Measurements from ENCODE around the gene KMT2E. TPM values are rescaled to one million over a fixed set of nuclear protein-coding genes. Genes with fewer than 3 reads are reported as not detected.
A peak's percentile ranks its signal among the peaks of the same experiment; 100 is the strongest.

The KMT2E gene
- total and polyA plus RNA-seq, 2 experiments from 2014 or later, result 30.7 to 63.5 TPM

DNA sequence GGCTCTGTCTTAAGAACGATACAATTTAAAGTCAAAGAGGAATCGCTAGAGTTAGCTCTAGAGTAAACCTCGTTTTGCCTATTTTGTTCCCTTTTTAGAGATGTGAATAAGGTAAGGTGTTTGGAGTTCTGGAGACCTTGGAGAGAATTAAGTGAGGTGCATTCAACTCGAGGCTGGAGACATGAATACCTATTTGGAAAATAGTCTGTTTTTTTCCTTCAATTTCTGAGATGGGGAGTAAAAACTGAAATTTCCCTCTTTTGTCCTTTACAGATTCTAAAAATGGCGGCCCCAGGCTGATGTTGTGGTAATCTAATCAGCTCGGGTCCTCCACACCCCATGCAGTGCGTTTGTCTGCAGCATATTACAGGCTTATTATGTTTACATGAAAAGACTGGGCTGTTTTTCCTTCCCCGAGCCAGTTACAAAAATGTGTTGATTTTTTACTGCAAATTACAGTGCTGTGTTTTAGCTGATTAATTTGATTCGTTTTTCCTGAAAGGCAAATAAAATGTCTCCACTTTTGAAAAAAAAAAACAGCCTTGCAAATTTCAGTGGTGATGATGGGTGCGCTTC, 1.5 kb downstream of the KMT2E start:
- Histone ChIP-seq H3K4me1 (ENCODE audit: insufficient read depth) (peaks cover 36% of the 10 kb centered on the region), H3K4me2 (ENCODE audit: unreplicated experiment) (peak overlapping the region; percentile 92), H3K9me3 (ENCODE audit: low read depth) (no peaks in the 10 kb centered on the region), H4K20me1 (ENCODE audit: insufficient read depth) (peaks cover 9% of the 10 kb centered on the region; the same call in 1 of the 2 replicates), H3F3A (ENCODE audit: insufficient read depth) (peaks cover 43% of the 10 kb centered on the region), H3K27me3 (replicated peaks; ENCODE audit: insufficient read depth) (no peaks in the 10 kb centered on the region), H3K9ac (peak overlapping the region; percentile 99), H3K27ac (peak overlapping the region; percentile 99), H3K79me2 (ENCODE audit: insufficient read depth) (peaks cover 68% of the 10 kb centered on the region), H3K4me3 (peak overlapping the region; percentile 99), H3K36me3 (ENCODE audit: low read depth) (no peaks in the 10 kb centered on the region), H3K9me2 (ENCODE audit: insufficient read depth) (no peaks in the 10 kb centered on the region), H2AFZ (peak overlapping the region; percentile 86)
- WGBS, 2 experiments (ENCODE audit: low coverage in 1 of 2, low lambda C conversion rate in 2 of 2, missing lambda C conversion rate in 2 of 2), result 1% methylated on average over 10 of the region's 10 CpGs
- peak; percentile 63 for DNase-seq
- TF ChIP-seq EZH2 (IDR thresholded peaks at IDR 0.05; ENCODE audit: insufficient read depth, poor library complexity, severe bottlenecking) (no peak), EZH2phosphoT487 (IDR thresholded peaks at IDR 0.05; ENCODE audit: insufficient read depth, low read depth) (no peak)
- in situ Hi-C loops (cut with MboI), result no loop called here

DNA sequence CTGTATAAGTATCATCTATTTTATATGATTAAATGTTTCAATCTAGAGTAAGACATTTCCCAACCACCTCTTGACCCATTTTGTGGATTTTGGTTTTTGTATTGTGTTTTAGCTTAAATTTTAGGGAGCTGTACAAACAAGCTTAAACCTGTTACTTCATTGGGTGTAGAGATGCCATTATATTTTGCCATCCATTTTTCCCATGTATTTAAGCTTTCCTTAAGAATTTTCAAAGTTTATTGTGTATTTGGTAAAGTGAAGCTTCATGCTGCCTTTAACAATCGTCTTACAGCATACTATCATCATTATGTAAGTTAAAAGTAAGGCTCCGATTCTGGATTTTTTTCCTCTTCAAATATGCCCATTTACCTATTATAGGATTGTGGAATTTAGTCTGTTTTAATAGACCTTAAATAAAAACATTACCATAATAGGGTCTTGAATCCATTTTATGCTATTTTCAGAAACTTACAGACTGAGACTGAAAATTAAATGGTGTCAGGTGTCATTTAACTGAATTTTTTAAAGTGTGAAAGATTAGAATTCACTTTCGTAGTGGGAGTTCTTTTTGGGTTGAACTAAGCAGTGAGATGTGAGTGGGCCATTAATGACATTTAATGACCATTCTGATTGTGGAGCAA, 2.2 kb downstream of the KMT2E start:
- peaks cover 14% of the 10 kb centered on the region for H4K20me1 ChIP-seq (ENCODE audit: insufficient read depth)

DNA sequence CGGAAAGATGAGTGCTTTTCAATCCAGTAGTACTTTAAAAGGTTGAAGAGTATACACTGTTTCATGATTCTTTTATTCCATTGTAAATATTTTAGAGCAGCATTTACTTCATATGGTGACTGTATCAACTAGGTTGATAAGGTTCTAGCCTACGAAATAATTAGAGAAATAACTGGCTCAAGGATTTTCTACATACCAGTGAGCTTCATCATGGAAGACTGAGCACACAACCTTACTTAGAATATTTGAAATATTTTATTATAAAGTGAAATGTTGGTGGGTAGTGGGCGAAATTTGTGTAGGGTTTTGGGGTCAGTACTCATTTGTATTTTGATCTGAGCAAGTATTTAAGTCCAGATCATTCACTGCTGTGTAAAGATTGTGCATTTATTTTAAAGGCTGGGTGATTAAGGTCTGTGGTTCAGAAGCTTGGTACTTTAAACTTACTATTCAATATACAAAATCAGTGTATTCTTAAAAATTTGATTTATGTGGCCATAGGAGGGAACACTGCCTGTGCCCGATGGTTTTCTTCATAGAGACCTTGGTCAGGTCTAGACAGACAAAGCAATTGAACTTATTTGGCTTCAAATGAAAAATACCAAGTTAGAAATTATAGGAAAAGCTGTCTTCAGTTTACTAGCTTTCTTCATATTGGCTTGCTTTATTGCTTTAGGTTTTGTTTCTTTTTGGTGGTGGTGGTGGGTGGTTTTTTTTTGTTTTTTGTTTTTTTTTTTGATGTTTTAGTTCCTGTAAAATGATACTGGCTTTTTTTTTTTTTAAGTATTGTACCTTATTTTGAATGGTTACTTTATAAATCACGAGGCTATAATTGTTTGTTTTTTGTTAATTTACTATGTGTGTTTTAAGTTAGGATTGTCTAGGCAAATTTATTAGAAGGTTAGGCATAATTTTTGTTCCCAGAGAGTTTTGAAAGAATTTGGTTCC, 3.0 kb downstream of the KMT2E start:
- H3K79me2 ChIP-seq (ENCODE audit: insufficient read depth), result peaks cover 83% of the 10 kb centered on the region
- TF ChIP-seq EZH2 (IDR thresholded peaks at IDR 0.05; ENCODE audit: insufficient read depth, poor library complexity, severe bottlenecking), result no peak
- TF ChIP-seq EZH2phosphoT487 (IDR thresholded peaks at IDR 0.05; ENCODE audit: insufficient read depth, low read depth), result no peak
- peaks cover 19% of the 10 kb centered on the region for H4K20me1 ChIP-seq (ENCODE audit: insufficient read depth)
- no peak overlapping the region for H2AFZ ChIP-seq
- H3K4me3 ChIP-seq, result peak overlapping the region; percentile 99
- H3K27me3 ChIP-seq (replicated peaks; ENCODE audit: insufficient read depth), result no peaks in the 10 kb centered on the region
- peak overlapping the region; percentile 99 for H3K27ac ChIP-seq
- WGBS, 2 experiments (ENCODE audit: low coverage in 1 of 2, low lambda C conversion rate in 2 of 2, missing lambda C conversion rate in 2 of 2), result 17 to 21% methylated on average over 5 of the region's 5 CpGs
- no peaks in the 10 kb centered on the region for H3K36me3 ChIP-seq (ENCODE audit: low read depth)
- H3K9ac ChIP-seq, result peak overlapping the region; percentile 99
- H3K4me2 ChIP-seq (ENCODE audit: unreplicated experiment), result peak overlapping the region; percentile 92
- H3F3A ChIP-seq (ENCODE audit: insufficient read depth), result peaks cover 32% of the 10 kb centered on the region
- in situ Hi-C loops (cut with MboI), result no loop called here
- peak; percentile 65 for DNase-seq
- H3K9me3 ChIP-seq (ENCODE audit: low read depth), result no peaks in the 10 kb centered on the region
- H3K4me1 ChIP-seq (ENCODE audit: insufficient read depth), result peaks cover 51% of the 10 kb centered on the region
- no peaks in the 10 kb centered on the region for H3K9me2 ChIP-seq (ENCODE audit: insufficient read depth)

More for the DNA sequence above, 2.2 kb downstream of the KMT2E start:
- H3F3A ChIP-seq (ENCODE audit: insufficient read depth), result peaks cover 37% of the 10 kb centered on the region
- 38% methylated on average over 3 of the region's 3 CpGs for WGBS, 2 experiments (ENCODE audit: low coverage in 1 of 2, low lambda C conversion rate in 2 of 2, missing lambda C conversion rate in 2 of 2)
- peak overlapping the region; percentile 99 for H3K9ac ChIP-seq
- DNase-seq, result no peak
- H2AFZ ChIP-seq, result no peak overlapping the region
- in situ Hi-C loops (cut with MboI), result no loop called here
- H3K79me2 ChIP-seq (ENCODE audit: insufficient read depth), result peaks cover 76% of the 10 kb centered on the region
- no peaks in the 10 kb centered on the region for H3K36me3 ChIP-seq (ENCODE audit: low read depth)
- TF ChIP-seq EZH2phosphoT487 (IDR thresholded peaks at IDR 0.05; ENCODE audit: insufficient read depth, low read depth), result no peak
- no peak for TF ChIP-seq EZH2 (IDR thresholded peaks at IDR 0.05; ENCODE audit: insufficient read depth, poor library complexity, severe bottlenecking)
- no peaks in the 10 kb centered on the region for H3K27me3 ChIP-seq (replicated peaks; ENCODE audit: insufficient read depth)
- no peaks in the 10 kb centered on the region for H3K9me3 ChIP-seq (ENCODE audit: low read depth)
- peaks cover 43% of the 10 kb centered on the region for H3K4me1 ChIP-seq (ENCODE audit: insufficient read depth)
- H3K27ac ChIP-seq, result peak overlapping the region; percentile 99
- peak overlapping the region; percentile 92 for H3K4me2 ChIP-seq (ENCODE audit: unreplicated experiment)
- H3K4me3 ChIP-seq, result peak overlapping the region; percentile 99
- H3K9me2 ChIP-seq (ENCODE audit: insufficient read depth), result no peaks in the 10 kb centered on the region

DNA sequence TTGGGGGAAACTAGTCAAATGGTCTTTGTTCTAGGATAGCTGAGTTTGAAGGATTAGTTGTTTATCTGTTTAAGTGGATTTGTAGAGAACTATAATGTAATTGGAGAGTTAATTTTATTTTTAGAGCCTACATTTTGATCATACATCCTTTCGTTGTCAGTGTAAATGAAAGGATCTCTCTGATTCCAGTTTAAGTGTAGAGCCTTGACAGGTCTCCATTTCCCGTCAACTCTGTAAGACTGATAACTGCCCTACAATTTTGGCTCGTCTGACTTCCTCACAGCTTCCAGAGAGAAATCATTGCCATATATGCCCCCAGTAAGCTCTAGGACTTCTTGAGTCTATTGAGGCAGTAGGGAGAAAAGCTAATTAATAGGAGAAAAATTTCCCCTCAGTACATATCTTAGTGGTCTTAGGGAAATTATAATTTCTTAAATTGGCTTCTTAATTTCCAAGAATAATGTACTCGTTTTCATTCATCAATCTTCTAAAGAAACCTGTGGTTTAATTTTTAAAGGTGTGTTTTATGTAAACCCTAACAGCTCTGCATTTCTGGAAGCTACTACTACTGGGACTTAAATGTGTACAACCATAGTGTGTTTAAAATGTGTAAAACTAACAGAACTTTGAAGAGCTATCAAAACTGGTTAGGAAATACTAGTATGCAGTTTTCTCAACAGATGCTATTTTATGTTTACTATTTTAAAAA, 3.8 kb downstream of the KMT2E start:
- no peak for DNase-seq
- H3F3A ChIP-seq (ENCODE audit: insufficient read depth), result peaks cover 28% of the 10 kb centered on the region
- TF ChIP-seq EZH2phosphoT487 (IDR thresholded peaks at IDR 0.05; ENCODE audit: insufficient read depth, low read depth) (no peak), EZH2 (IDR thresholded peaks at IDR 0.05; ENCODE audit: insufficient read depth, poor library complexity, severe bottlenecking) (no peak)
- H3K9me2 ChIP-seq (ENCODE audit: insufficient read depth), result no peaks in the 10 kb centered on the region
- 32 to 37% methylated on average over 4 of the region's 4 CpGs for WGBS, 2 experiments (ENCODE audit: low coverage in 1 of 2, low lambda C conversion rate in 2 of 2, missing lambda C conversion rate in 2 of 2)
- H3K27me3 ChIP-seq (replicated peaks; ENCODE audit: insufficient read depth), result no peaks in the 10 kb centered on the region
- peaks cover 92% of the 10 kb centered on the region for H3K79me2 ChIP-seq (ENCODE audit: insufficient read depth)
- H3K9me3 ChIP-seq (ENCODE audit: low read depth), result no peaks in the 10 kb centered on the region
- peaks cover 19% of the 10 kb centered on the region for H4K20me1 ChIP-seq (ENCODE audit: insufficient read depth)
- H3K27ac ChIP-seq, result peak overlapping the region; percentile 99
- H3K9ac ChIP-seq, result peak overlapping the region; percentile 99
- H3K4me3 ChIP-seq, result peak overlapping the region; percentile 99
- H3K36me3 ChIP-seq (ENCODE audit: low read depth), result no peaks in the 10 kb centered on the region
- no peak overlapping the region for H2AFZ ChIP-seq
- in situ Hi-C loops (cut with MboI), result no loop called here
- H3K4me1 ChIP-seq (ENCODE audit: insufficient read depth), result peaks cover 59% of the 10 kb centered on the region
- peak overlapping the region; percentile 92 for H3K4me2 ChIP-seq (ENCODE audit: unreplicated experiment)

All from GM23248 (cell line).